Rectal smooth muscle tissue (tissue), 1 donor: Measurements from ENCODE around the gene STK33.
"Not testable (repeated sequence)": the region's sequence is repeated elsewhere in the genome, so short reads cannot be mapped to it uniquely, and the experiment has no call there.

Source experiments
- H3K27ac ChIP-seq: one replicate; pipeline ENCODE4 v1.7.0; 2013; ENCODE audit warnings: low read depth, low read length, inconsistent platforms
- H3K27me3 ChIP-seq: one replicate; pipeline ENCODE4 v1.7.0; 2013; ENCODE audit warnings: low read length; ENCODE audit not compliant: control insufficient read depth, insufficient read depth
- H3K36me3 ChIP-seq: one replicate; pipeline ENCODE4 v1.7.0; 2013; ENCODE audit warnings: low read length; ENCODE audit not compliant: control insufficient read depth, insufficient read depth
- H3K4me1 ChIP-seq: one replicate; pipeline ENCODE4 v1.7.0; 2013; ENCODE audit warnings: low read length; ENCODE audit not compliant: control insufficient read depth, insufficient read depth
- H3K4me3 ChIP-seq: one replicate; pipeline ENCODE4 v1.7.0; 2013; ENCODE audit warnings: low read length
- H3K9ac ChIP-seq: one replicate; pipeline ENCODE4 v1.7.0; 2013; ENCODE audit warnings: low read length

Gene STK33

DNA sequence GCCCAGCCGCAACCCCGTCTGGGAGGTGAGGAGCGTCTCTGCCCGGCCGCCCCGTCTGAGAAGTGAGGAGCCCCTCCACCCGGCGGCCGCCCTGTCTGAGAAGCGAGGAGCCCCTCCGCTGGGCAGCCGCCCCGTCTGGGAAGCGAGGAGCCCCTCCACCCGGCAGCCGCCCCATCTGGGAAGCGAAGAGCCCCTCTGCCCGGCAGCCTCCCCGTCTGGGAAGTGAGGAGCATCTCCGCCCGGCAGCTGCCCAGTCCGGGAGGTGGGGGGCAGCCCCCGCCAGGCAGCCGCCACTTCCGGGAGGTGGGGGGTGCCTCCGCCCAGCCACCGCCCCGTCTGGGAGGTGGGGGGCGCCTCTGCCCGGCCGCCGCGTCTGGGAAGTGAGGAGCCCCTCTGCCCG, 70.6 kb downstream of the STK33 start:
- Histone ChIP-seq H3K27me3 (no peaks in the 10 kb centered on the region), H3K4me3 (no peak overlapping the region), H3K4me1 (no peaks in the 10 kb centered on the region), H3K27ac (no peak overlapping the region), H3K36me3 (no peaks in the 10 kb centered on the region), H3K9ac (no peak overlapping the region)

DNA sequence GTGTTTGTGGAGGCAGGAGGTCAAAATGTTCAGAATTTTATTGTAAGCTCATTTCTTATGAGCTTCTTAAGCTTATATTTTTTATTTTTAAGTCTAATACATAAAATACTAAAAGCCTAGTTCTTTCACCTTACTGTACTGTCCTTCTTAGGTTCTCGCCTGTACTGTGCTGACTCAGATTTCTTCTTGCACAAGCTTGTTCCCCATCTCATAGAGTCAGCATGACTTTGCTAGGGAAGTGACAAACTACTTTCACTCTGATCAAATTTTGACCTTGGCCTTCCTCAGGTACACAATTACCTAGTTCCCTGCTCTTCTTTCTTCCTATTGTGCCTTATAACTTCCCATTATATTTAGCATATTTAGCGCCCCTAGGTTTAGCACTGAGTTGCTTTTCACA, 81.5 kb downstream of the STK33 start:
- no peak overlapping the region for H3K27ac ChIP-seq
- no peak overlapping the region for H3K4me3 ChIP-seq
- no peaks in the 10 kb centered on the region for H3K36me3 ChIP-seq
- no peak overlapping the region for H3K9ac ChIP-seq
- no peaks in the 10 kb centered on the region for H3K27me3 ChIP-seq
- no peaks in the 10 kb centered on the region for H3K4me1 ChIP-seq

DNA sequence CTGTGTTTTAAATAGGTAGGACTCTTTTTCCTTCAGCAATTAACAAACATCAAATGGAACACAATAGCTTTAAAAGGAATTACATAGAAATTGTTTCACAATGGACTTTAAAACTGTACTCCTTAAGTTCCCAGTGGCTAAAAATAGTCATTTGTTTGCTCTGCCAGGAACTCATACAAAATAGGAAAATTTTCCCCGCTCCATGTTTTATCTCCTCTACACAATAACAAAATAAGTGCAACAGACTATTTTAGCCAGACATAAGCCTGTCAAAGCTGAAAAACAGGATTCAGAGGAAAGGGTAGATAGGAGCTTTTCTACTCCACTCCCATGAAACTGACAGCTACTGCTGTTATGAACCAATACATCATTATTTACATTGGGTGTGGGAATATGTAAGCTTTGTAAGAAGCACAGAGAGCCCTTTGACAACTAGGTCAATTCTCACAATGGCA, 90.1 kb downstream of the STK33 start:
- no peaks in the 10 kb centered on the region for H3K27me3 ChIP-seq
- H3K27ac ChIP-seq: no peak overlapping the region
- H3K36me3 ChIP-seq: no peaks in the 10 kb centered on the region
- H3K9ac ChIP-seq: no peak overlapping the region
- H3K4me1 ChIP-seq: no peaks in the 10 kb centered on the region
- no peak overlapping the region for H3K4me3 ChIP-seq

DNA sequence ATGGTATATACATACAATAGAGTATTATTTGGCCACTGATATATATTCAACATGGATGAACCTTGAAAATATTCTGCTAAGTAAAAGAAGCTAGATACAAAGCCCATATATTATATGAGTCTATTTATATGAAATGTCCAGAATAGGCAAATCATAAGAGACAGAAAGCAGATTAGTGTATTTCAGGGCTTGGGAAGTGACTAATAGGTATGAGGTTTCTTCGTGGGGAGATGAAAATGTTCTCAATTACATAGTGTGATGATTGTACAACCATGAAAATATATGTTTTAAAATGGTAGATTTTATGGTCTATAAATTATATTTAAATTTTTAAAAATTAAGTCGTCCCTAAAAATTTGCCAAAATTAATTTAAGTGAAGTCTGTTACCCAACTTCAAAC, 92.2 kb downstream of the STK33 start:
- Histone ChIP-seq H3K9ac (no peak overlapping the region), H3K27ac (no peak overlapping the region), H3K27me3 (no peaks in the 10 kb centered on the region), H3K36me3 (no peaks in the 10 kb centered on the region), H3K4me3 (no peak overlapping the region), H3K4me1 (no peaks in the 10 kb centered on the region)

DNA sequence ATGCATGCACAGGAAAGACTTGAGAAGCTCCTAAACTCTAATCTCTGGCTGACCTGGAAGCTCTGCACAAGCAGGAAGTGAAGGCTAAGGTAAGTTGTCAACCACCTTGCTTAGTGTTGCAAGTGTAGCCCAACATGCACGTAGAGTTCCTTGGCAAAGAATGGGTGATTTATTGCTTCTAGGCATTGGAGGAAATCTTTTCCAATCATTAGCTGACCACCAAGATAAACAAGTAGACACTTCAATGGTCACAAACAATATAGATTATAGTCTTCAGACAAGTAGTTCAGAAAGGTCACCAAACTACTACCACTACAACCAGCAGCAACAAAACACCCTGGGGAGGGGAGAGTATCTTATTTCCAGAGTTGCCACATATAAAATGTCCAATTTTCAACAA, 105.6 kb downstream of the STK33 start:
- H3K36me3 ChIP-seq: no peaks in the 10 kb centered on the region
- H3K9ac ChIP-seq: no peak overlapping the region
- no peaks in the 10 kb centered on the region for H3K4me1 ChIP-seq
- no peak overlapping the region for H3K4me3 ChIP-seq
- H3K27me3 ChIP-seq: no peaks in the 10 kb centered on the region
- no peak overlapping the region for H3K27ac ChIP-seq

DNA sequence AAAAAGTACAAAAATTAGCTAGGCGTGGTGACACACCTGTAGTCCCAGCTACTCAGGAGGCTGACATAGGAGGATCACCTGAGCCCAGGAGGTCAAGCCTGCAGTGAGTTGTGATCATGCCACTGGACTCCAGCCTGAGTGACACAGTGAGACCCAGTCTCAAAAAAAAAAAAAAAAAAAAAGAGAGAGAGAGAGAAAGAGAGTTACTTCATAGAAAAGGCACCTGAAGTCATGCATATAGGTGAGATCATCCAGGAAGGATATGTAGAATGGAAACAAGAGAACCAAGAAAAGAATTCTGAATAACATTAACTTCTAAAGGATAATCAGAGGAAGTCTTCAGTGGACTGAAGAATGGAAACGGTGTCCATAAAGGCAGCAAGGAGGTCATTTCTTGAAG, 106.8 kb downstream of the STK33 start:
- Histone ChIP-seq H3K36me3 (no peaks in the 10 kb centered on the region), H3K4me1 (no peaks in the 10 kb centered on the region), H3K4me3 (no peak overlapping the region), H3K27ac (no peak overlapping the region), H3K9ac (no peak overlapping the region), H3K27me3 (no peaks in the 10 kb centered on the region)

DNA sequence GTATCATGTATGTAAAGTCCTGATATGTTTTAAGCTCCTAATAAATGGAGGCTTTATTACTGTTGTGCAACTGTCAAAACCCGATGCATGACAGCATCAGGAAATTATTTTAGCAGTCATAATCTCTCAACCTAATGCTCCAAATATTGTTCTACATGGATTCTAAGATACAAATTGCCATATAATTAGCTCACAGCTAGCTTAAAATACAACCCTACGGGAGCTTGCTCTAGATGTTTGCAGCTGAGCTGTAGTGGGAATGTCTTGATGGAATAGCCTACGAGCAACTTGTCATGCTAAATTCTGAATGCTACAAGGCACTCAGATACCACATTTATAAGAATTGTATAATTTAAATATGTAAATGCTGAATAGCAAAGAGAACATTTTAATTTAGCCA, 109.8 kb downstream of the STK33 start:
- no peaks in the 10 kb centered on the region for H3K36me3 ChIP-seq
- H3K27ac ChIP-seq: no peak overlapping the region
- H3K4me1 ChIP-seq: no peaks in the 10 kb centered on the region
- H3K27me3 ChIP-seq: no peaks in the 10 kb centered on the region
- no peak overlapping the region for H3K9ac ChIP-seq
- H3K4me3 ChIP-seq: no peak overlapping the region

DNA sequence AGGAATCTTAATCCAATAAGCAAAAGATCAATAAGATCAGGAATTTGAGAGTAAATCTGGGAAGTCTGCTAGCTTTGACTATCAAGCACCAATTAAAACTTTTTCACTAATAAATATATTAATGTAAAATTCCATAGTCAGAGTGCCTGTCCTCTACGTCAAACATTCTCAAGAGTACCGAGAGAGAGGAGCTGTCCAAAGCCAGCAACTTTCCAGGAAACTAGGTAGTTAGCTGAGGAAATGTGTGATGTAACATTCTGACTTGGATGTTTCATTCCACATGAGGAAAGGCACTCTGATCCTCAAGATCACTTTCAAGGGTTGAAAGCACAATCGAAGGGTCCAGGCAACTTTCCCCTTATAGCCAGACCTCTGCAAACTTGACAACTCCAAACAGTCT, 113.2 kb downstream of the STK33 start:
- H3K9ac ChIP-seq: no peak overlapping the region
- H3K4me3 ChIP-seq: no peak overlapping the region
- no peaks in the 10 kb centered on the region for H3K27me3 ChIP-seq
- no peak overlapping the region for H3K27ac ChIP-seq
- no peaks in the 10 kb centered on the region for H3K36me3 ChIP-seq
- no peaks in the 10 kb centered on the region for H3K4me1 ChIP-seq

DNA sequence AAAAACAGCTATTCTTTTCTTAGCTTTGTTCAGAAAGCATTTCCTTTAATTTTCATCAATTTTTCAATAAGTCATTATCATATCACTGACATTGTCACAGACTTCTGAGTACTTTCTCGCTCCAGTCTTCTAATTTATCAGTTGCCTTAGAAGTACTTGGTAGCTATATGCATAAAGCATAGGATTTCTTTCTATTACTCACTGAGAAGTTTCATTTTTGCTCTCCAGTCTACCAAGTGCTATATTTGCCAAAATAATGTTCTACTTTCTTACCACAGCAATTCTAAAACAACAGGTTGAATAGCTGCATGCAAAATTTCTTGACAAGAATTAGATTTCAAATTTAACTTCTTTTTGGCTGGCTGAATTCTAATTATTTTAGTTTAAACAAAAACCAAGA, 116.3 kb downstream of the STK33 start:
- Histone ChIP-seq H3K4me1 (no peaks in the 10 kb centered on the region), H3K27me3 (no peaks in the 10 kb centered on the region), H3K36me3 (no peaks in the 10 kb centered on the region), H3K4me3 (no peak overlapping the region), H3K9ac (no peak overlapping the region), H3K27ac (no peak overlapping the region)

DNA sequence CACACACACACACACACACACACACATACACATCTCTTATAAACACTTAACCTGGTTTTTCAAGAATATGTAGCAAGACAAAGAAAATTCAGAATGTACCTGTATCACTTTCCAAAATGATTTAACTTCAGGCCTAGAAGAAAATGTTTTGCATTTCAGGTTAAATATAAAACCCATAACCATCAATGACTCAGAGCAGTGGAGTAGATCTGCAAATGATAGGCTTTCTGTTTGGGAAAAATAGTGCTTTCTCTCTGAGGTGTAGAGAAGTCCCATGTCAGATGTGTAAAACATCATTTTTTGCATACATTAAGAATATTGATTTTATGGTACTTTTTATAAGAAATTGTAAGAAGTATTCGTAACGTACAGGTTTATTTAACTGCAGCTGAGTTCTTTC, 116.9 kb downstream of the STK33 start:
- Histone ChIP-seq H3K4me1 (no peaks in the 10 kb centered on the region), H3K9ac (no peak overlapping the region), H3K27me3 (no peaks in the 10 kb centered on the region), H3K36me3 (no peaks in the 10 kb centered on the region), H3K4me3 (no peak overlapping the region), H3K27ac (no peak overlapping the region)

DNA sequence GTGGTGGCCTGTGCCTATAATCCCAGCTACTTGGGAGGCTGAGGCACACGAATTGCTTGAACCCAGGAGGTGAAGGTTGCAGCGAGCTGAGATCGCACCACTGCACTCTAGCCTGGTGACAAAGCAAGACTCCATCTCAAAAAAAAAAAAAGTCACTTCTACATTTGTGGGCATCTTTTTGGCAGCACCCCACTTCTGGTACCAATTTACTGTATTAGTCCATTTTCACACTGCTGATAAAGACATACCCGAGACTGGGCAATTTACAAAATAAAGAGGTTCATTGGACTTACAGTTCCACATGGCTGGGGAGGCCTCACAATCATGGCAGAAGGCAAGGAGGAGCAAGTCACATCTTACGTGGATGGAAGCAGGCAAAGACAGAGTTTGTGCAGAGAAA, 126.2 kb downstream of the STK33 start:
- H3K27me3 ChIP-seq, H3K36me3 ChIP-seq, H3K4me1 ChIP-seq, H3K9ac ChIP-seq, H3K4me3 ChIP-seq, H3K27ac ChIP-seq: not testable (repeated sequence)

DNA sequence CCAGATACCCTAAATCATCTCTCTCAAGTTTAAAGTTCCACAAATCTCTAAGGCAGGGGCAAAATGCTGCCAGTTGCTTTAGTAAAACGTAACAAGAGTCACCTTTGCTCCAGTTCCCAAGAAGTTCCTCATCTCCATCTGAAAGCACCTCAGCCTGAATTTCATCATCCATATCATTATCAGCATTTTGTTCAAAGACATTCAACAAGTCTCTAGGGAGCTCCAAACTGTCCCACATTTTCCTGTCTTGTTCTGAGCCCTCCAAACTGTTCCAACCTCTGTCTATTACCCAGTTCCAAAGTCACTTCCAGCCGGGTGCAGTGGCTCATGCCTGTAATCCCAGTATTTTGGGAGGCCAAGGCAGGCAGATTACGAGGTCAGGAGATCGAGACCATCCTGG, 126.7 kb downstream of the STK33 start:
- not testable (repeated sequence) for H3K4me3 ChIP-seq

DNA sequence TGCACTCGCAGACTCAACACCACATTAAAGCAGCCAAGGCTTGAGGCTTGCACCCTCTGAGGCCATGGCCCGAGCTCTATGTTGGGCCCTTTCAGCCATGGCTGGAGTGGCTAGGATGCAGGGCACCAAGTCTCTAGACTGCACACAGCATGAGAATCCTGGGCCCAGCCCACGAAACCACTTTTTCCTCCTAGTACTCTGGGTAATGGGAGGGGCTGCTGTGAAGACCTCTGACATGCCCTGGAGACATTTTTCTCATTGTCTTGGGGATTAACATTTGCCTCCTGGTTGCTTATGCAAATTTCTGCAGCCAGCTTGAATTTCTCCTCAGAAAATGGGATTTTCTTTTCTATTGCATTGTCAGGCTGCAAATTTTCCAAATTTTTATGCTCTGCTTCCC, 127.1 kb downstream of the STK33 start:
- not testable (repeated sequence) for H3K27ac ChIP-seq, H3K27me3 ChIP-seq, H3K9ac ChIP-seq, H3K4me1 ChIP-seq, H3K36me3 ChIP-seq, H3K4me3 ChIP-seq

More for the DNA sequence above, 126.7 kb downstream of the STK33 start:
- H3K9ac ChIP-seq, H3K36me3 ChIP-seq, H3K27me3 ChIP-seq, H3K27ac ChIP-seq, H3K4me1 ChIP-seq: not testable (repeated sequence)
